Daoy (cell line): Measurements from ENCODE around the gene RPL3. TPM values are rescaled to one million over a fixed set of nuclear protein-coding genes. Genes with fewer than 3 reads are reported as not detected.

Experiments
- DNase-seq: peaks from one replicate; pipeline ENCODE4 v3.0.0-alpha.2; 2015; ENCODE audit warnings: low read depth
- total RNA-seq: library from RNA; depleted of rRNA; stranded (reverse); fragments of >200 nt; shearing (Covaris generic); gene quantifications from 2 replicates; pipeline ENCODE4 v1.2.3, GENCODE V29; 2014

The RPL3 gene
- total RNA-seq, 1 experiment from 2014 or later = 2,011 TPM

DNA sequence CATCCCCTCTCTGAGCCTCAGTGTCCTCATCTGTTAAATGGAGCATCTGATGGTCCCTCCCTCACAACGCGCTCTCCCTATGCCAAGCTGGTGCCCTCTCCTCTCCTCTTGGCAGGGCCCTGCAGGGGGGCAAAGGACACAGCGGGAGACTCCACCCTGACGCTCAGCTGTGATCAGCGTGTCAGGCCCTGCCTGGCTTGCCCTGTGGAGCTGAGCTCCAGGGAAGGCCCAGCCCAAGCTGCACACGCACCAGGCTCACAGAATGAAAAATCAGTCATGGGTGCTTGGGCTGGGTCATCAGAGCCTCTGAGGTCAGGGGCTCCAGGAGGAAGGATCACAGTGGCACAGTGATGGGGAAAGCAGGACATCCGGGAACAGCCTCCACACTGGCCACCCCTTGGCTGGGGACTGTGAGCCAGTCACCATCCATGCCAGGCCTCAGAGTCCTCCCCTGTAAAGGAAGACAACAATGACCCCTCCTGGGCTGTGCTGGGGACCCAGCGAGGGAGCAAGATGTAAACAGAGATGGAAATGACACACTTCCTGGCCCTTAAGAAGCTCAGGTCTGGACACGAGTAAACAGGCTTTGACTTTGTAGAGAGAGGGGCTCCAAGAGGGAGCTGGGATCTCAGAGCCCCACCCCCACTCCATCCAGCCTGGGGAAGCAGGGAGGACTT lies 36.6 kb downstream of the RPL3 start:
- DNase-seq = no peak

DNA sequence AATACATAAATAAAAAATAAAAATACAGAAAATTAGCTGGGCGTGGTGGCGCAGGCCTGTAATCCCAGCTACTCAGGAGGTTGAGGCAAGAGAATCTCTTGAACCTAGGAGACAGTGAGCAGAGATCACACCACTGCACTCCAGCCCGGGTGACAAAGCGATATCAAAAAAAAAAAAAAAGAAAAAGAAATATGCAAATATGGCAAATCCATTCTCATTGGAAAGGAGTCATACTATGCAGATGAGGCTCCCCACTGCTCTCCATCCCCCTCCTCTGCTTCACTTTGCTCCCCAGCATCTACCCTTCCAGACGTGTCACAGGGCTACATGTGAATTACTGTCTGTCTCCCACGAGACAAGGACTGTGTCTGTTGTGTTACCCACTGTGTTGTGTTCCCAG lies 38.3 kb downstream of the RPL3 start:
- DNase-seq = no peak

GRCh38 chr22:39280250-39280649 lies 39.2 kb downstream of the RPL3 start:
- DNase-seq = no peak

DNA sequence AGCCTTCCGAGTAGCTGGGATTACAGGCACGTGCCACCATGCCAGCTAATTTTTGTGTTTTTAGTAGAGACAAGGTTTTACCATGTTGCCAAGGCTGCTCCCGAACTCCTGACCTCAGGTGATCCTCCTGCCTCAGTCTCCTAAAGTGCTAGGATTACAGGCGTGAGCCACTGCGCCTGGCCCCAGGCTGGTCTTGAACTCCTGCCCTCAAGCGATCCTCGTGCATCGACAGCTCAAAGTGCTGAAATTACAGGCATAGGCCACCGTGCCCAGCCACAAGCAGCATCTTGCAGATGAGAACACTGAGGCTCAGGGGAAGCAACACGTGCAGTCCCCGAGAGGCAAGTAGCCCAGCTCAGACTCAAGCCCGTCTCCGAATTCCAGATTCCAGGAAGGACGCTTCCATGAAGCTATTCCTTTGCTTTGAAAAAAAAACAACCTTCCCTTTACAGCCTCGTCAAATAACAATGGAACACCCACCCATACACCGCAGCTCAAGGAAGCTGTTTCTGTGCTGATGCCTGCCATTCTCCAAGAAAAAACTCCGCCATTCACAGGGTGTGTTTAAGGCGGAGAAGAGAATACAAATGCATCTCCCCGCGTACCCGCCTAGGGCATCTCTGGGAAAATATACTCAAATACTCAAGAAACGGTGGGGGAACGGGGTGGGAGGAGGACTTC lies 40.1 kb downstream of the RPL3 start:
- DNase-seq = no peak

DNA sequence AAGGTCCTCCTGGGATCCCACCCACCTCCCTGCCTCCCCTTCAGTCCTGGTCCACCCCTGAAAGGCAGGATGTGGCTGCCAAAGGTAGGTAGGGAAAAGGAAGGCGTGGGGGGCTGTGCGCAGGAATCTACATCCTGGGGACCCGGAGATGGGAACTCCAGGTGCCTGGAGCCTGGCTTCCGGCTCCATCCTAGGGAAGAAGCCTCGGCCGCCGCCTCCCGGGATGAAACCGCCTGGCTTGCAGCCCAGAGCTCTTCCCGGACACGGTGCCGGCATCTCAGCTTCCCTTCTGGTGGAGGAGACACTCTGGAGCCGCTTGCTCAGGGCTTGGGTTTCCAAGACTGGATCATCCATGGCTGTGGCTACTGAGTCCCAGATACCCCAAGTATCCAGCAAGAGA lies 41.4 kb downstream of the RPL3 start:
- peak; percentile 56 for DNase-seq

GRCh38 chr22:39277142-39277607 lies 42.2 kb downstream of the RPL3 start:
- DNase-seq = peak; percentile 74

DNA sequence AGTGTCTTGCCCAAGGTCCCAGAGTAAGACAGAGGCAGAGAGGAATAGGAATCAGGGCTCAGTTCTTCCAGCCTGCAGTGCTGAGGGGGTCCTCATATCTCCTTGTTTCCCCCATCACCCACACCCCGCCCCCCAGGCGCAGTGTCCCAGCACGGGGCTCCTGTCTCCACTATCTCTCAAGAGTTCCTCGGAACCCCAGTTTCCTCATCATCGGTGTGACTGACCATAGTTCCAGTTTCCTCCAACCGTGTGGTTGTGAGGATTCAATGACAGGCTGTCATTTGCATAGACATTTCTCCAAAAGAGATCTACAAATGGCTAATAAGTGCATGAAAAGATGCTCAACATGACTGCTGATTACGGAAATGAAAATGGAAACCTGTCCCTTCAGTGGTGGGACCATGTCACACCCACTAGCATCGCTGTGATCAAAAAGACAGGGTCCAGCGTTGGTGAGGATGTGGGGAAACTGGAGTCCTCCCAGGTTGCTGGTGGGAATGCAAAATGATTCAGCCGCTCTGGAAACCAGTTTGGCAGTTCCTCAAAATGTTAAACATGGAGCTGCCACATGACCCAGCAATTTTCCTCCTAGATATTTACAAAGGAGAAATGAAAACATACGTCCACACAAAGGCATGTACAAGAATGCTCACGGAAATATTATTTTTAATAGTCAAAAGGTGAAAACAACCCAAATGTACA lies 42.8 kb downstream of the RPL3 start:
- DNase-seq = no peak

DNA sequence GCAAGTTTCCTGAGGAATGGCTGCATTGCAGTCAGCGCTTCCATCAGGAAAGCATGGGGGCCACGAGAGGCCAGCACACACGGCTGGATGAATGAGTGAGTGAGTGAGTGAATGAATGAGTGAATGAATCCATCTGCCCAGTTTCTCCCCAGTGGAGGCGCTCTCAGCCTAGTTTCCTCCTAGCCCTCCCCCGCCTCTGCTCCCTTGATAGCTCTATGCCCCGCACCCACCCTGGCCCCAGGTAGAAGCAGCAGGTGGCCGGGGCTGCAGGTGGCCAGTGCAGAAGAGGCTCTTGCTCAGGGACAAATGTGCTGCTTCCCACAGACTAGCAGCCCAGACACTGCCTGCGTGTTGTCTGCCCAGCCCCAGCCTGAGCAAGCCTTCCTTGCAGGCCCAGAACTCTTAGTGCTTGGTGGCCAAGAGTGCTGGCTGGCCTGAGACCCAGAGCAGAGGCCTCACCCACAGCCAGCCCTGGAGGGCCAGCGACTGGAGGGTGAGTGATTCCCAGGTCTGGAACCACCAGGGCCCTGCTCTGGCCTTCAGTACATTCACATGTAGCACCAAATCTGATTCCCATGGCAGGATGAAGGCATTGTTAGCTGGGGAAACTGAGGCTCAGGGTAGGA lies 43.5 kb downstream of the RPL3 start:
- no peak for DNase-seq

DNA sequence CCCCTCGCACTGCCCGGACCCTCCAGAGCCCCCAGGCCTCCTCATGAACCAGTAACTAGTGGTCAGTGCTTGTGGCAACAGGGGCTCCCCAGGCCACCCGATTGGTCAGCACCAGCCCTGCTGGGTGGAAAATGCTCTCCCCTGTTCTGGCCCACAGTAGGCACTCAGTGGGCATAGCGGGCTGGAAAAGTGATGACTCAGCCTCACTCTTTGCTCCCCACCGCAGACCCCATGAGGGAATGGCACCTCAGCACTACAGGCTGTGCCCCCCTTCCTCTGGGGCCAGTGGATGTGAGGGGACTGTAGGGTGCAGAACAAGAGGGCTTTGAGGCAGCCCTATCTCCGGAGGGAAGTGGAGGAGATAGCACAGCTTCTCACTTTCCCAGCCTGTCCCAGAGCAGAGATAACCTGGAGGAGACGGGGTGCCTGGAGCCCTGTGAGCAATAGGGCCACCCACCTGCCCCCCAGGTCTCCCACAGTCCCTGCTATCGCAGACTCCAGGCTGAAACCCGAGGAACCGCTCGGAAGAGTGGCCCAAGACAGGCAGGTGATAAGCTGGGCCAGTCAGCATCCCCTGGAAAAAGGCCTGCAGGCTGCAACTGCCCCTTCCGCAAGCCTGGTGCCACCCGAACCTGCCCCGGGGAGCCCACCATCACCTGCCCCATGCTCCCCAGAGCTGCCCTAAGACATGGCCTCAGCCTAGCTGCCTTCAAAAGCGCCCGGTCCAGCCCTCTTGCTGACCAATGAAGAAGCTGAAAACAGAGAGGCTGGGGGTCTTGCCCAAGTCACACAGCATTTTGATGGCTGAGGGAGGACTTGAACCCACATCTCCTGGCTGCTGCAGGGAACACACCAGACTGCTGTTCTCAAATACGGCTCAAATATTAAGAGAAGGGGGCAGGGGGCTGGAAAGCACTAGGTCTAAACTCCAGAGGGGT lies 45.2 kb downstream of the RPL3 start:
- DNase-seq = no peak

- DNase-seq = no peak
These were observed 48.6 kb downstream of the RPL3 start for GRCh38 chr22:39270792-39271191.

- no peak for DNase-seq
These were observed 49.1 kb downstream of the RPL3 start for GRCh38 chr22:39270280-39270679.

- no peak for DNase-seq
These were observed 50.2 kb downstream of the RPL3 start for GRCh38 chr22:39269095-39269790.

GRCh38 chr22:39268645-39269044 lies 50.8 kb downstream of the RPL3 start:
- no peak for DNase-seq

GRCh38 chr22:39267974-39268373 lies 51.4 kb downstream of the RPL3 start:
- no peak for DNase-seq

DNA sequence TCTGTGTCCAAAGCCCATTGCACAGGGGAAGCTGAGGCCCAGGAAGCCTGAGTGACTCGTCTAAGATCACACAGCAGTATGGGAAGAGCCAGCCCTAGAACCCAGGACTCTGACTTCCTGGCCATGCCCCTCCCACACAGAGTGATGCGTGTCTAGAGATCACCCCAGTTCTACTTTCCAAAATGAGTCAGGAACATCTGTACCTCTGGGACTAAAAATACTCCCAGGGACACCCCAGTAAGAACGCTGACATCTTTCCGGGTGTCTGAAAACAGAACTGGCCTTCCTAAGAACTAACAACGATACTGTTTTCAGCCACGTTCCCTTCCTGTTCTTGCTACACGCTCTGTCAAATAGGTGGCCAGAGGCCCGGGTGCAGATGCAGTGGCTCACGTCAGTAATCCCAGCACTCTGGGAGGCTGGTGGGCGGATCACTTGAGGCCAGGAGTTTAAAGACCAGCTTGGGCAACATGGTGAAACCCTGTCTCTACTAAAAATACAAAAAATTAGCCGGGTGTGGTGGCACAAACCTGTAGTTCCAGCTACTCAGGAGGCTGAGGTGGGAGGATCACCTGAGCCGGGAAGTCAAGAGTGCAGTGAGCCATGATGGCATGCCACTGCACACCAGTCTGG lies 52.9 kb downstream of the RPL3 start:
- no peak for DNase-seq

- DNase-seq = no peak
These were observed 54.1 kb downstream of the RPL3 start for GRCh38 chr22:39265143-39265886.

DNA sequence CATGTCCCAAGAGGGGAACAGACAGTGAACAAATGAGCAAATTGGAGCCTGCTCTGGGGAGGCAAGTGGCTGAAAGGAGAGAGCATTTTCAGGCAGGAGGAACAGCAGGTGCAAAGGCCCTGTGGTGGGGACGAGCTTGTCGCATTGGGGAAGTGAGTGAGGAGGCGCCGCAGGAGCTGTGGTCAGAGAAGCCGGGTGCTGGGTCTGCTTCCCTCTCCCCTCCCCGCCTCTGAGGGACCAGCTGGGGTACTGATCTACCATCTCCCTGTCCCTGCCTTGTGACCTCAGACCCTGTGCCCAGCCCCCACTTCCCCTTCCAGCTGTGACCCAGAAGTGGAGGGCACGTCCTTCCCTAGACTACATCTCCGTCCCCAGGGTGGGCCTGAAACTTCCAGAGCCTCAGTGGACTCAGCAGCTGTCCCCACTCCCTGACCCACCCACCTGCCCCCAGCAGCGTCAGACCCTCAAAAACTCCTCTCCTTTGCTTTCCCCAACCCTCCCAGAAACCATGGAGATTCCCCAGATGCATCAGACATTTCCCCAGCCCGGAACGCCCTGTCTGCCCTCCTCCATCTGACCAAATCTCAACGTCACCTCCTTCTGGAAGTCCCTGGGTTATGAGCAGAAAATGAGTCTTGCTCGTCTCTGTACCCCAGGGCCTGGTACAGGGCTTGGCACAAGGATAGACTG lies 54.9 kb downstream of the RPL3 start:
- DNase-seq = no peak

DNA sequence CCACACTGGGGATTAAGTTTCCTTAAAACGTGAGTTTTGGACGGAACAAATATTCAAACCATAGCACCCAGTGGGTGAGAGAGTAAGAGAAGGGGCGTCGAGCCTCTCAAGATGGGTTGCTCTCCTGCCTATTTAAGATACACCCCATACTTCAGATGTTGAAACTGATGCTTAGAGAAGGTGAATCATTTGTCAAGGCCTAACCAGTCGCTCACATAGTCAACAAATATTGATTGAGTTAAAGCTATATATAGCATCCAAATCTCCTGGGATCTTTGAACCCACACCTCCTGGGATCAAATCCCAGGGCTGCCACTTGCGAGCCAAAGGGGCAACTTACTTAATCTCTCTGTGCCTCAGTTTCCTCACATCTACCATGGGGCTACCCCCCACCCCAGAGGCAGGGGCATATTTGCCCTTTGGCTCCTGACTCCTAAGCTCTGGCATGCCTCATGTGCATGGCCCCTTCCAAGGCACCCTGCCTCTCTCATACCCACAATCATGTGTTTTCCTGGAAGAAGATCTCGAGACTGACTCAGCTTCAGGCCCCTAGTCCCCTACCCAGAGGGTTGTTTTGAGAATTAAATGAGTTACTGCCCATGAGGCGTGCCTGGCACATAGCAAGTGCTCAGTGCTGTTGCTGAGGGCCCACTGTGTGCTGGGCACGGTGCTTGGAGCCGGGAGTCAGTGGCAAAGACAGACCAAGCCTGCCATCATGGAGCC lies 55.6 kb downstream of the RPL3 start:
- DNase-seq = no peak
